GM12892 (cell line): ENCODE results near the gene EPHB4.

Experiments used
- POLR2AphosphoS5 ChIP-seq: IDR thresholded peaks from 2 replicates; pipeline ENCODE4 v1.6.1; 2011; ENCODE audit warnings: low read depth, low read length, control low read depth
- TAF1 ChIP-seq: IDR thresholded peaks from 2 replicates; pipeline ENCODE4 v1.6.1; 2011; ENCODE audit warnings: low read depth, mild to moderate bottlenecking, control low read depth, low read length, borderline replicate concordance

GRCh38 chr7:100781255-100781654, 46.1 kb downstream of the EPHB4 start:
- no peak for TF ChIP-seq TAF1
- TF ChIP-seq POLR2AphosphoS5, result no peak
